MM.1S (cell line): Measurements from ENCODE around the gene TMEM131.

Experiments used
- EZH2 ChIP-seq: fragments of 300-600 bp; sonication (generic); optimal IDR thresholded peaks from 2 replicates; pipeline ENCODE3; 2017; ENCODE audit warnings: low read depth, mild to moderate bottlenecking, antibody characterized with exemption, low read length, mixed read lengths
- EZH2phosphoT487 ChIP-seq: fragments of 300-600 bp; sonication (generic); IDR thresholded peaks from 2 replicates; pipeline ENCODE4 v1.6.1; 2018; ENCODE audit warnings: antibody characterized with exemption, low read length
- TF ChIP-seq, protein P1 (sequence below): fragments of 300-600 bp; sonication (generic); IDR thresholded peaks from 2 replicates; pipeline ENCODE4 v1.5.1; 2016; ENCODE audit warnings: antibody characterized with exemption, low read length, mixed read lengths

DNA sequence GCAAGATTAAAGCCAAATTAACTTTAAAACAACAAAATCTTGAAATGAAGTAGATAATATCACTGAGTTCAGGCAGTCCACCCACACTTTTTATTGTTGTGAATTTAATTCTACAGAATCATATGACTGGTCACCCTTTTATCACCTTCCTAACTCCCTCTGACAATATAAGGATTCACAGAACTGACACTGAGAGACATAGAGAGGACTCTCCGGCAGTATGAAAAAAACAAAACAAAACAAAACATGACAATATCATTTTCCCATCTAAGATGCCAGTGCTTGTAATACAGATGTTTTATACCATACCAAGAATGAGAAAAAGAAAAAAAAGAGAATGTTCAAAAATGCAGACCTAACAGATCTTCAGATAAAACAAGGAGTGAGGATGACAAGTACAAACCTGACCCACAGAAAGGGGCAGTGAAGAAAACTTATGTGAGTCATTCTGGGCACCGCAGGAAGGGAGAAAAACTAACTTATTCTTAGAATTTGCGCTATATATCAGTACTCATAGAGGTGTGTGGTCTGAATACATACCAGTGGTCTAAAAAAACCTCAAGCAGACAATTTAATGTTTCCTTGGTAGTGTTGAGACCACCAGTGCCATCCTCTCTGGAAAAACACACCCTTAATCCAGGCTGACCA is 145.7 kb downstream of the TMEM131 start:
- TF ChIP-seq, protein P1, sequence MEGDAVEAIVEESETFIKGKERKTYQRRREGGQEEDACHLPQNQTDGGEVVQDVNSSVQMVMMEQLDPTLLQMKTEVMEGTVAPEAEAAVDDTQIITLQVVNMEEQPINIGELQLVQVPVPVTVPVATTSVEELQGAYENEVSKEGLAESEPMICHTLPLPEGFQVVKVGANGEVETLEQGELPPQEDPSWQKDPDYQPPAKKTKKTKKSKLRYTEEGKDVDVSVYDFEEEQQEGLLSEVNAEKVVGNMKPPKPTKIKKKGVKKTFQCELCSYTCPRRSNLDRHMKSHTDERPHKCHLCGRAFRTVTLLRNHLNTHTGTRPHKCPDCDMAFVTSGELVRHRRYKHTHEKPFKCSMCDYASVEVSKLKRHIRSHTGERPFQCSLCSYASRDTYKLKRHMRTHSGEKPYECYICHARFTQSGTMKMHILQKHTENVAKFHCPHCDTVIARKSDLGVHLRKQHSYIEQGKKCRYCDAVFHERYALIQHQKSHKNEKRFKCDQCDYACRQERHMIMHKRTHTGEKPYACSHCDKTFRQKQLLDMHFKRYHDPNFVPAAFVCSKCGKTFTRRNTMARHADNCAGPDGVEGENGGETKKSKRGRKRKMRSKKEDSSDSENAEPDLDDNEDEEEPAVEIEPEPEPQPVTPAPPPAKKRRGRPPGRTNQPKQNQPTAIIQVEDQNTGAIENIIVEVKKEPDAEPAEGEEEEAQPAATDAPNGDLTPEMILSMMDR, result no peak
- TF ChIP-seq EZH2, result no peak
- TF ChIP-seq EZH2phosphoT487, result no peak
